Measurements from ENCODE around the gene MIA.
"Not testable (repeated sequence)": the region's sequence is repeated elsewhere in the genome, so short reads cannot be mapped to it uniquely, and the experiment has no call there.

MIA gene

DNA sequence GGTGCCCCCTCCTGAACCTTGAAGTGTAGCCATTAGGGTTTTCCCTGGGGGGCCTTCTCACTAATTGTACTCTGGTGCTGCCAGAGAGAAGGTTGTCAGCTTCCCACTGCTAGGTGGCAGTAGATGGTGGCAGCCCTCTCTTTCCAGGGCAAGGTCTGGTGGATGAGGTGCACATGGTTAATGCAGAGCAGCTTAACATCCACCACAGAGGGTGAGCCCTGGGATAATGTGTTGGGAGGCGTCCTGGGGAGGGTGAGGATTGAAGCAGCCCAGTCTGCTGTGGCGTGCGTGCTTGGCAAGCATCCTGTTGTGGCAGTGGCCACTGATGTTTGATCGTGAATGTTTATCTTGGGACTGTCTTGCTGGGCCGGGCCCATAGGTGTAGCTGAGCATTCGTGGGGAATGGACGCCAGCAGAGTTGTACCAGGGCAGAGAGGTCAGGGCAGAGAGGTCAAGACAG is 29.5 kb downstream of the MIA start:
- no peak for DNase-seq

GRCh38 chr19:40805258-40805868 is 30.0 kb downstream of the MIA start:
- DNase-seq: no peak

DNA sequence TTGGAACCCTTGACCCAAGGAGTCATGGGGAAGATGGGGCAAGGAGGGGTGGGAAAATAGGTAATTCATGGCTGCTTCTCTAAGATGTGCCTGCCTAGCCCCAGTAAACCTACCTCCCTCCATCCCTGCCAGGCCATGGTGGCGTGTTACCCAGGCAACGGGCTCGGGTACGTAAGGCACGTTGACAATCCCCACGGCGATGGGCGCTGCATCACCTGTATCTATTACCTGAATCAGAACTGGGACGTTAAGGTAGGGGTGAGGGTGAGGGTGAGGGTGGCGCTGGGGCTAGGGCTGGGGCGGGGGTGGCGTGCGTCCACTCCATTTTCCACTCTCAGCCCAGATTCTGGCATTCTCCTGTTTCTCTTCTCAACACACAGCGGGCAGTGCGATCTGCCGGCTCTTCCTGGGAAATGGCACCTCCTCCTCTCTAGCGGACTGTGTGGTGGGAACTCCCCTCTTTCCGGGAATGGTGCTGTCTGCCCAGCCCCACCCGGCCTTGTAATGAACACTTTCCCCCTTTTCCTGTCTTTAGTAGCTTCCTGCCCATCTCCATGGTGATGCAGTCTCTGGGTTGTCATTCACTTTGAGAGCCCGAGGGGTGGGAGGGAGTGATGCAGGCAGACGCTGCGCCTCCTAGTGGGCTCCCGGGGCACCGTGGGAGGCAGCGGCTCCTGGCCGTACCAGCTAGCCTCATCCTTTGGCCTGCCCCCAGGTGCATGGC is 31.3 kb downstream of the MIA start:
- DNase-seq: no peak

GRCh38 chr19:40807147-40808020 is 32.1 kb downstream of the MIA start:
- no peak for DNase-seq

GRCh38 chr19:40808021-40808325 is 32.7 kb downstream of the MIA start:
- no peak for DNase-seq

- DNase-seq: no peak
Measured at GRCh38 chr19:40808497-40808896, 33.2 kb downstream of the MIA start.

GRCh38 chr19:40809358-40810086 is 34.2 kb downstream of the MIA start:
- no peak for DNase-seq

GRCh38 chr19:40810160-40810559 is 34.8 kb downstream of the MIA start:
- no peak for DNase-seq

DNA sequence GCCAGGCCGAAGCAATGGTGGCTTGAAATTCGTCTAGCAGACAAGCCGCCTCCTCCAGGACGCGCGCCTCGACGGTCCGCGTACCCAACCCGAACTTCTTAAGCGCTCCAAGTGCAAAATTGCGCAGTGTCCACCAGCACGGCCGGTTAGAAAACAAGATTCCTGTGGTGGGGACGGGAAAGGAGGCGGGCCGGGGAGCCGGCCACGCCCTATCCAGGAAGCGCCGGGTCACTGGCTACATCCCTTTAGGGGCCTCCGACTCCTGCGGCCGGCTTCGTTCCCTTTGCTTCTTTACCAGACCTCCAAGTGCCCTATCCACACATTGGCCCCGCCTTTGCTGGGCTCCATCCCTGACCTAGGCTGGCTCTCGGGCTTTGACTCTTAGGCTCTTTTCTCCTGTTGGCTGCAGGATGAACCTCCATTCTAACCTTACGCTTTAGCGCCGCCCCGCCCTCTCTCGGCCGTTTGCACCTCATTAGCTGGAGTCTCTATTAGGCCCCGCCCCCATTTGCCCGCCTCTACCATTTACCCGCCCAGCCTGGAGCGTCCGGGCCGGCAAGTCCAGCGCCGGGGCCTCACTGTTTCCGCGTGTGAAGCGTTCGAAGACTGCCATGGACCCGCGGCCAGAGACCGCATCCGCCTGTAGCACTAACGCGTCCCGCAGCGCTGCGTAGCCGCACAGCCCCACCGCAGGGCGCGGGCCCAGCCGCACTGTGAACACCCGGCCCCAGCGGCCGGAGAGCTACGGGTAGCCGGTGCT is 35.5 kb downstream of the MIA start:
- not testable (repeated sequence) for DNase-seq

DNA sequence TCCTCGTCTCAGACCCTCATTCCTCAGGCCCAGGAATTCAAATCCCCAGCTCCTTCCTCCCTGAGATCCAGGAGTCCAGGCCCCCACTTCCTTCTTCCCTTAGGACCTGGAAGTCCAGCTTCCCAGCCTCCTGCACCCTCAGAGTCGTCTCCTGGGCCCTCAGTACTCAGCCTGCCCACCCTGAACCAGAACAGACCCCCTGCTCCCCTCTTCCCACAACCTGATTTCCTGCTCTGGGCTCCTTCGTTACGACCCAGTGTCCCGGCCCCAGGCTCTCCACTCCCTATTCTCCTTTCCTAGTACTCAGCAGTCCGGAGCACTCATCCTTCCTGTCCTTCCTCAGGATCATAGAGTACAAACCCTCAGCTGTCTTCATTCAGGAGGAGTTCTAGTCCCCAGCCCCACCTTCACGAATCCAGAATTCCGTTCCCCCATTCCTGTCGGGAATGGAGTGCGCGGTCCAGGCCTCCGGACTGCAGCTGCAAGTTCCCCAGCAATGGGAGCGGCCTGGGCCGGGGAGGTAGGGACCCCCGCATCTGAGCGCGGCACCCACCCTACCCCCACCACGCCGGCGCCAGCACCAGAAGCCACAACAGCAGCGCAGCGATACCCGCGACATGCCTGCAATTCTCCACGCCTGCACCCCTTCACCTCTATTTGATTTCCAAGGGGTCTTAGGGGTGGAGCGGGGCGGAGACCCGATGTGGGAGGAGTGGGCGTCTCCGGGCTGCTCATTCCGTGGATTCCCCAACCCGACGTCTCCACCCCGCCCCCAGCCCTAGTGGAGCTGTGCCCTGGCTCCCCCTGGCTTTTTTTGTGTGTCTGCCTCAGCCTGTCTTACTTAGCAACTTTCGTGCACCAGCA is 36.4 kb downstream of the MIA start:
- DNase-seq: no peak

DNA sequence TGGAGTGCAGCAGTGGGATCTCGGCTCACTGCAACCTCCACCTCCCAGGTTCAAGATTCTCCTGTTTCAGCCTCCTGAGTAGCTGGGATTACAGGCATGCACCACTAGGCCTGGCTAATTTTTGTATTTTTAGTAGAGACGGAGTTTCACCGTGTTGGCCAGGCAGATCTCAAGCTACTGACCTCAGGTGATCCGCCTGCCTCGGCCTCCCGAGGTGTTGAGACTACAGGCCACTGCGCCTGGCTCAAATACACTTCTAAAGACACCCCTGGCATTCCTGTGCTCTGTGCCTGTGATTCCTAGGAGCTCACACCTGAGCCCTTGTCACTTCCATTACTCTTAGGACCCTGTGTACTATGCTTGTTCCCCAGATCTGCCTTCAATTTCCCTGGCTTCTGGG is 37.2 kb downstream of the MIA start:
- not testable (repeated sequence) for DNase-seq

- DNase-seq: no peak
Measured at GRCh38 chr19:40813182-40813581, 37.9 kb downstream of the MIA start.

GRCh38 chr19:40815223-40815622 is 39.9 kb downstream of the MIA start:
- no peak for DNase-seq

DNA sequence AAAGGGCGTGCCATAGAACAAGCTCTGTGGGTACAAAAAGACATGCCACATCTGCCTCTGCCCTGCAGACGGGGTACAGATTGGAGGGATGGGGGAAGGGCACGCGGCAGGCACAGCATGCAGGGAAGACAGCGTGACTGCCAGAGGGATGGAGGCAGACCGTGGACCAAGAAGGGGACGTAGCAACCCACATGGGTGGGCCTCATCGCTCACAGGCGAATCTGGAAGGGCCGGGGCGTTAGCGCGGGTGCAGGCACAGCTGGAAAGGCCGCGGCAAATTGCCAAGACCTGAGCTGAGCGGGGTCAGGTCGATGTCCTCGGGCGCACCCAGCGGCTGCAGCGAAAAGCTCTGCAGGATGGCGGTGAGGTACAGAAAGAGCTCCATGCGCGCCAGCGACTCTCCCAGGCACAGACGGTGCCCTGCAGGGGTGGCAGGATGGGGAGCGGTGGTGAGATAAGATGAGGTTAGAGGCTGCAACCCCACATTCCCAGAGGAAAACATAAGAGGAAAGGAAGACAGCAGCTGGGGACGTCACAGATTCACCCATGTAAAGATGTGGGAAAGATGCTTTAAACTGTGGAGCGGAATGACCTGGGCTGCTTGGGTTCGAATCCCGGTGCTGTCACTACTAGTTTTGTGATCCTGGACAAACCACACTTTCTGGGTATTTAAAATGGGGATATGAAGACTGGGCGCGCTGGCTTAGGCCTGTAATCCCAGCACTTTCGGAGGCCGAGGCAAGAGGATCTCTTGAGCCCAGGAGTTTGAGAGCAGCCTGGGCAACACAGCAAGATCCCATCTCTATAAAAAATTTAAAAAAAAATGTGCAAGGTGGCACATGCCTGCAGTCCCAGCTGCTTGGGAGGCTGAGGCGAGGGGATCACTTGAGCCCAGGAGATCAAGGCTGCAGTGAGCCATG is 43.4 kb downstream of the MIA start:
- not testable (repeated sequence) for DNase-seq

- not testable (repeated sequence) for DNase-seq
Measured at GRCh38 chr19:40819479-40820234, 44.3 kb downstream of the MIA start.

DNA sequence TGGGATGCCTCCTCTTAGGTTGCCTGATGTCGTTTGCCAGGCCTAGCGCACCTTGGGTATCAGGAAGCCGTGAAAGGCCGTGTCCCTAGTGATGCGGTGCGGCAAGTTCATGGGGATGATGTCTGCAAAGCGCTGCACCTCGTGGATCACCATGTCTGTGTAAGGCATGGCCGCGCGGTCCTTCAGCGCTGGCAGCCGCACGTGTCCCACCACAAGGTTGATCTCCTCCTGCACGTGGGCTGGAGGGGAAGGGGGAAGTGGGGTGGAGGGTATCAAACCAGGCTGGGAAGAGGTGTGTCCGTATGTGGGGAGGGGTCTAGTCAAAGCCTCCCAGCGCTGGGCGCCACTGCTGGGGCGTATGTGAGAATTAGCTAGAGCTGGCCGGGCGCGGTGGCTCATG is 46.8 kb downstream of the MIA start:
- no peak for DNase-seq

- DNase-seq: not testable (repeated sequence)
Measured at GRCh38 chr19:40822704-40823553, 47.6 kb downstream of the MIA start.

- DNase-seq: not testable (repeated sequence)
Measured at GRCh38 chr19:40824916-40825315, 49.6 kb downstream of the MIA start.
